T47D (cell line): Measurements from ENCODE around the gene DYNAP.
A peak's percentile ranks its signal among the peaks of the same experiment; 100 is the strongest.

ENCODE experiments used
- DNase-seq, 2 experiments: peaks; one replicate each; pipeline versions ENCODE4 v3.0.0 to v3.0.0-alpha.2; 2011 to 2012; ENCODE audit warnings: low read depth in 1 of 2, low spot score in 1 of 2
- JUND ChIP-seq: IDR thresholded peaks from 2 replicates; pipeline ENCODE4 v1.6.1; 2012; ENCODE audit warnings: low read depth
- in situ Hi-C: cut with HindIII; loops from 2 replicates; pipeline ENCODE4 v1.10.0; 2016; ENCODE audit warnings: low sequenced_read_pairs, low pct_unique_long_range_greater_than_20kb

Gene DYNAP

DNA sequence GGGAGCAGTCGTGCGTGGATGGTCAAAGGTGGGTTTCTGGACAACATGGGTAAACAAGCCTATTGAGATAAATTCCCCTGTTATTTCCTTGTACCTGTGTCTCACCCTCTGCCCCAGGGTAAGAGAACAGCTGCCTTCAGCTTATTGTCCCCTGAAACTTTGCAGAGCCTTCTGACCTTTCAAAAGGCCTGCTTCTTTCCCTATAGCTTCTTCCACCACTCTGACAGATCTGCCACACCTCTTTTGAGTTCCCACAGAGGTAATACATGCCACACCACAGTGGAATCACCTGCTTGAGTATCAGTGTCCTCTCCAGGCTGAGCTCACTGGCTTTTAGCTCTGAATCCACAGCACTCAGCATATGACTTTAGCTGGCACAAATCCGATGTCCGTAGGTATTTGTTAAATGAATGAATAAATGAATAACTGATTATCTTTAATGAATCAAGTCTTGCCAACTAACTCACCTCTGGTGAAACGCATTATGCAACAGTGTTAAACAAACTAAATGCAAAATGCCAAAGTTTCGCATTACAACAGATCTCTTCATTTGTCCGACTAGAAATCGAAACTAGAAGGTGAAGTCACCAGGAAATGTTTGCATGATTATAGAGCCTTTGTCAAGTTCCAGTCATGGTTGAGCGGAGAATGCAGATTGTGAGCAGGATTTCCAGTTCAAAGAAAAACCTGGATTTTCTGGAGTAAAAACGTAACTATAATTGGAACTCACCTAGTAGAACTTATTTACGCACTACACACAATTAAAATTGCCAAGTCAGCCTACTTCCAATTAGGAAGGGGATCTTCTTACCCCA lies 16.4 kb downstream of the DYNAP start:
- DNase-seq: peak in 1 of 2 experiments; percentile 49
- TF ChIP-seq JUND: no peak
- in situ Hi-C loops: no loop called here

- no peak for DNase-seq
- in situ Hi-C loops: no loop called here
- TF ChIP-seq JUND: no peak
Measured at GRCh38 chr18:54608028-54608642, 17.1 kb downstream of the DYNAP start.

- in situ Hi-C loops: no loop called here
- DNase-seq: no peak
- no peak for TF ChIP-seq JUND
Measured at GRCh38 chr18:54611816-54612215, 20.8 kb downstream of the DYNAP start.

- in situ Hi-C loops: no loop called here
- peak; percentile 44; the same call in 1 of the 2 replicates for TF ChIP-seq JUND
- peak in 1 of 2 experiments; percentile 50 for DNase-seq
Measured at GRCh38 chr18:54612237-54612636, 21.2 kb downstream of the DYNAP start.

DNA sequence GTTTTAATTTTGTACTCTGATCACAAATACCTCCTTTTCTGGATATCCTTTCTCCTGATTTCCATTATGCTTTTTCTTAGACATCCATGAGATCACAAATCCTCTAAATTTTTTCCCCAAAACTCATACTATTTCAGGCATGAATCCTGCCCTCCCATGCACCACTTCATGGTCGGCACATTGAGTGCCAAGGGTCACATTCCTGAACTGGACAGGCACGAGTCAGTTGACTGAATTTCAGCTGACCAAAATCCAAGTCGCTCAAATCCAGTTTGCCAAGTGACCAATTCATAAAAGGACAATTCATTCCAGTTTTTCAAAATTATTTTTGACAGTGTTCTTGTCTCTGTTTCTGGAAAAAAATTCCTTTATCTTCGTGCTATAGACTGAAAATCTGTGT lies 22.1 kb downstream of the DYNAP start:
- in situ Hi-C loops: no loop called here
- DNase-seq: no peak
- no peak for TF ChIP-seq JUND

DNA sequence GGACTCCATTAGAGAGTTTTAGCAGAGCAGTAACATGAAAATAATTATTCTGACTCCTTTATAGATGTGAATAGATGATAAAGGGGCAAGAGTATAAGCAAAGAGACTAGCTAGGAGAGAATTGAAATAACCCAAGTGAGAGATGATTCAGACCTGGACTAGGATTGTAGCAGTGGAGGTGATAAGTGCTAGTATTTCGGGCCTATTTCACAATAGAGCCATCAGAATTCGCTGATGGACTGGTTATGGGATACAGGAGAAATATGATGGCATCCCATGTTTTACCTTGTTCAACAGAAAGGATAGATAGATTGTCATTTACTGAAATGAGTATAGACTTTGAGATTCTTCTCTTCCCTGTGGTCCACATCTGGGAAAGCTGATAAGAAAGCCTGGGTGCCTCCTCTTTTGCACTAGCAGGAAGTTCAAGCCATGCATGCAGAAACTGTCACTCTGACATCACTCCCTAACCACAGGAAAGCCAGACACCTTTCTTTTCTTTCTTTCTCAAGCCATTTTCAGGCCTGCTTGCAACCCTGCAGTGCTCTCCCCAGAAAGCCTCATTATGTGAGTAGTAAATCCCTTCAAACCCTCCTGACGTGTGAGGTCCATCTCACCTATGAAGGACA lies 25.3 kb downstream of the DYNAP start:
- no peak for DNase-seq
- in situ Hi-C loops: no loop called here
- TF ChIP-seq JUND: no peak

- DNase-seq: no peak
- TF ChIP-seq JUND: no peak
- in situ Hi-C loops: no loop called here
Measured at GRCh38 chr18:54622084-54622483, 31.0 kb downstream of the DYNAP start.

DNA sequence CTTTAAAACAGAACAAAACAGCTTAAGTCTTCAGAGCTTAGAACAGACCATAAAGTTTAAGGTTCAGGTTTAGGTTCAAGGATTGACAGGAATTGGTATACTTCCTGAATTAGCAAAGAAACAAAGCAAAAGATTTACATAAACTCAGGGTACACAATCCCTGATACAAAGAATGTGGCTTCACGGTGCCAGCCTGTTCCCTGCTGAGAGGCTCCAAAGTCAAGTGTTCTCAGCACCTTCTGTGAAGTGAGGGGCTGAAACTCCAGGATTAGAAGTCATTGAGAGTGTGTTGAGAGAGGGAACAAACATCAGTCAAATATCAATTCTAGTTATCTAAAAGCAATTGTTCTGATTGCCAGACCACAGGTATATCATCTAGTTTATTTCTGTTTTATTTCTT lies 35.7 kb downstream of the DYNAP start:
- DNase-seq: no peak
- in situ Hi-C loops: no loop called here
- no peak for TF ChIP-seq JUND

GRCh38 chr18:54630963-54631362 lies 39.9 kb downstream of the DYNAP start:
- no peak for TF ChIP-seq JUND
- no peak for DNase-seq
- in situ Hi-C loops: no loop called here

DNA sequence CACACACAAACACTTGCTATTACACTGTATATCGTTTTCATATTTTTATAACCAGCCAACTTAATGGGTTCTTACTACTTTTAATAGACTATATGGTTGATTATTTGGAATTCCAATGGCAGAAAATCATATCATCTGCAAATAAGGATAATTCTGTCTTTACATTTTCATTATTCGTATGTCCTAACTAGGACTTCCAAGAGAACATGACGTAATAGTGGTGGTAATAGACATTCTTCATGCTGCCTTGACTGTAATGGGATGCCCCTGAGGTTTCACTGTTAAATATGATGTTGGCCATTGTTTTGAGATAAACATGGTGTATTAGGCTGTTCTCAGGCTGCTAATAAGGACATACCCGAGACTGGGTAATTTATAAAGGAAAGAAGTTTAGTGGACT lies 45.2 kb downstream of the DYNAP start:
- in situ Hi-C loops: no loop called here
- no peak for TF ChIP-seq JUND
- no peak for DNase-seq

DNA sequence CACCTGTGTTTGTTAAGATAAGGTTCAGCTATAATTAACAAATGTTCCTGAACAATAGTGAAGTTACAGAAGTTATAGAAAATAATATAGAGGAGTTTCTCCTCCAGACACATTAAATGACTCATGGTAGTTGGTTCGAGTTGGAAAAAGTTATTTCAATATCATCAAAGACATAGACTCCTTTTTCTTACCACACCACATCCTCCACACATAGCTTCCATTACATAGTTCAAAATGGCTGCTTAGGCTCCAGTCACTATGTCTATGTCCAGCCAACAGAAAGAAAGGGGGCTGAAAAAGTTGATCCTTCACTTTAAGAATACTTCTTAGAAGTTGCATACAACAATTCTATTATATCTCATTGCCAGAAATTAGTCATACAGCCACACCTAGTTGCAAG lies 50.7 kb downstream of the DYNAP start:
- no peak for DNase-seq
- no peak for TF ChIP-seq JUND
- in situ Hi-C loops: no loop called here

- peak; percentile 4 to 58 for DNase-seq
- in situ Hi-C loops: no loop called here
- no peak for TF ChIP-seq JUND
Measured at GRCh38 chr18:54647176-54647575, 56.1 kb downstream of the DYNAP start.
